HuH-7 (cell line): ENCODE data around the gene ZBTB7C.
A peak's percentile ranks its signal among the peaks of the same experiment; 100 is the strongest.

Source experiments
- DNase-seq: peaks from one replicate; pipeline ENCODE4 v3.0.0; 2011; ENCODE audit warnings: low spot score

Gene ZBTB7C

DNA sequence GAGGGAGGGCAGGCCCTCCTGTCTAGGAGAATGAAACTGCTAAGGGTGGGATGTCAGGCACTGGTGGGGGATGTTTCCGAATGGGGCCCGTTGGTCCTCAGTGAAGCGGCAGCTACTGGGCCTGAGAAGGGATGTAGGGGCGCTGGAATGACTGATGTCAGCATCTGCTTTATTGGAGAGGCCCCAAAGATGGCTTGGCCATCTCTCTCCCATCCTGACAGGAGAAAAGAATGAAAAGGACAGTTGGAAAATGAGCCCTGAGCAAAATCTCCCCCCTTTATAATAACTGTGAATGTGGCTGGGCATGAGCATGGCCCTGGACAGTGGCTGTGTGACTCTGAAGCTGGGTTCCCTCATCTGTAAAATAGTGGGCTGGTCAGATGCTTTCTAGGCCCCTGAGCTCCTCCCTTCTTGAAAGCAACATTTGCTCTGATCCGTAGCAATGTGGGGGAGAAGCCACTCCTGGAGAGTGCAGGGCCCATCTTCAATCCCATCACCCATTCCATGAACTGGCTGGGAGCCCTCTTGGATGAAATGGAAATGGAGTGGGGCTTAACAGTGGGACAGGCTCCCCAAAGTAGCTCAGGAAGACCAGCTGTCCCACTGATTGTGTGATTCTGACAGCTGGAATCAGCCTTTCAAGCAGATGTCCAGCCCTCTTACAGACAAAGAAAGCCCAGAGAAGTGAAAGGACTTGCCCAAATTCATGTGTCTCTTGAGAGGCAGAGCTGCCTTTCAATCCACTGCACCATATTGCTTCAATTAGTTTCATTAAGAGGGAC, 246.0 kb downstream of the ZBTB7C start:
- no peak for DNase-seq

DNA sequence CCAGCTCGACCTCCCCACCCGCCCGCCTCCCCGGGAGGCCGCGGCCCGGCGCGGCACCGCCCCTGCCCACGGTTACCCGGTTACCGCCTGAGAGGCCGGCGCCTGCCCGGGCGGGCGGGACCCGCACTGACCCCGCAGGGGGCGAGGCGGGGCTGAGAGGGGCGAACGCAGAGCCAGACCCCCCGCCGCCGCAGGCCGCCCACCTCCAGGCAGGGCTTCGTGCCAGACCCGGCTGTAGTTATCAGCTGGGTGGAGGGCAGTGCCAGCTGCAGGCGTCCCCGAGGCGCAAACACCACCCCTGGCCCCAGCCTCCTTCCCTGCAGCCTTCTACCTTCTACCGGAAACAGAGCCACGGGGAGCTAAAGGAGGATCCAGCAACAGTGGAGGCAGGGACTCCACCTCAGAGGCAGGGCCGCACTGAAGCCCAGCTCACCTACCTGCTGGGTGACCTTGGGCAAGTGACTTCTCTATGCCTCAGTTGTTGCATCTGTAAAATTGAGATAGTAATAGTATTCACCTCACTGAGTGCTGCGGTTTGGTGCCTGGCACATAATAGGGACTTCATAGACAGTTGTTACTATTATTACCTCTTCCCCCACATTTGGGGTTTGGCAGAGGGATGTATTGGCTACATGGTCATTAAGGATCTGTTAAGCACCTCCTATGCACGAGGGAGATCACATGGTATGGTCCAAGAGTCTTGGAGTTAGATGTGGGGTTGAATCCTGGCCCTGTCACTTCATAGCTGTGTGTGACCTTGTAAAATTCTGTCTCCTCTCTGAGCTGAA, 247.1 kb downstream of the ZBTB7C start:
- peak; percentile 34 for DNase-seq

DNA sequence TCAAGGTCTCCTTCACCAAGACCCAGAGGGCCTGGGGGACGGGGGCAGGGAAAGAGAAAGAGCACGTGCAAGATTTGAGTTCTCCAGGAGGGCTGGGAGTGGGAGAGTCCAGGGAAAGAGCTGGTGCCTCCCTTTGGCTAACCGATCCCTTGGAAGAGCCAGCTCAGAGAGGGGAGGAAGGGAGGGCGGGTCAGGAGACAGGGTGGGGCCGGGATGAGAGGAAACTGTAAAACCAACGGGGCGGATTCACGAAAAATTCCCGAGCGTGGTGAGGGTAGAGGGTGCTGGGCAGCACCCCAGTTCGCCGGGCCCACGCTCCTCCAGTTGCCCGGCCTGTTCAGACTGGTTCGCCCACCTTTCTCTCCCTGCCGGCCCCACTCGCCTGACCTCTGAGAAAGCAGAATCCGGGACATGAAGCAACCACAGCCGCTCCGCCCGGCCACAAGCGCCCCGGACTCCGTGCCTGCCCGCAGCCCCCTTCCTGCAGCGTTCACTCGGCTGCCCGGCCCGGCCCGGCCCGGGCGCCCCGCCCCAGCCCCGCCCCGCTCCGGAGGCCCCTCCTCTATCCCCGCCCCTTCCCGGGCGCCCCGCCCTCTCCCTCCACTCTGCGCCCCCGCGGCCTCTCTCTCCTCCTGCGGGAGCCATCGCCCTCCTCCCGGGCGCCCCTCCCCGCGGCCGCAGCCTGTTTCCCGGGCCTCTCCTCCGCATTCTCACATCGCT, 247.8 kb downstream of the ZBTB7C start:
- peak; percentile 56 for DNase-seq

DNA sequence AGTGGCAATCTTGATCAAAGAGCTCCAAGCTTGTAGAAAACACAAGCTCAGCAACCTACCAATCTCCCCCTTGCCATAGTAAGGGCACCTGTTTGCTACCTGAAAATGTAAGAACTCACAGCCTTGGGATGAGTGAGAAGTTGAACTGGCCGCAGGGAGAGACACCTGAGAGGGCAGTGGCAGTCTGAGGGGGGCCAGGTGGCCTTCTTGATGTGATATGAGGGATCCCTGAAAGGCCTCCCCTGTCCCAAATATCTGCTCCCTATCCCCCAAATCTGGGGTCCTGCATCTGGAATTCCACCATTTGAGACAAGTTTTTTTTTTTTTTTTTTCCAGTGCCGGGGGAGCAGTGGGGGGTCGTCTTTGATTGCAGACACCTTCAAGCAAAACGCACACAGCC, 248.6 kb downstream of the ZBTB7C start:
- DNase-seq: no peak

- no peak for DNase-seq
These were observed 249.4 kb downstream of the ZBTB7C start for GRCh38 chr18:48159816-48160215.

DNA sequence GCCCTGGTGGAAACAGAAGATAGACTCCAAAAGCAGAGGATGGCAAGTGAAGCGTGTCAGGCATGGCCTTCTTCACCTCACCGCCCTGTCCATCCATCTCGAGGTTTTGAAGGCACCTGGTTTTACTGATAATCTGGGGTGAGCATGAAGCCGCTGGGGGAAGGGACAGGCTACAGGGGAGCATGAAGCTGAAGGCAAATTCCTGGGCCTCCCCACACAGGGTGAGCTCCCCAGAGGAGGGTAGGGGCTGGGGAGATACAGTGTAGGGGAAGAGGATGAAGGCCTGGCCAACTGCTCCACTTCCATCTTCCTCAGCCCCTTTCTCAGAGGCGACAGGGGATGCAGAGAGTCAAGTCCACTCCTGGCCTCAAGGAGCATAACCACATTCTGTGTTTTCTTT, 250.5 kb downstream of the ZBTB7C start:
- DNase-seq: no peak

- DNase-seq: no peak
These were observed 251.2 kb downstream of the ZBTB7C start for GRCh38 chr18:48157956-48158355.

DNA sequence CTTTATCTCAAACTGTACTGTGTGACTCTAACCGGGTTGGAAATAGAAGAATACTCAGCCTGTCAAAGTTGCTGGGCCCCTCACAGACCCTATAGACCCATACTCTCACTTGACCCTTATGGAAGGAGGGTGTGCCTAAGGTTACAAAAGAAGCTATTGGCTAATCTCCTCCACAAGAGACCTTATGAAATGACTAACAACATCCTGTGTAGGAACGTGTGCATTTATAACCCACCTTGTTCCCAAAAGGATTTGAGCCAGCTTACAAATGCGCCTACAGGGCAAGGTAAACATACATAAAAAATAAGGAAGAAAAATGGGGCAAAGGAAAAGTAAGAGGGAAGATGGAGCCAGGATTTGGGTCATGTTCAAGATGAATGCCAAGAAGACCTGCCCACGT, 253.3 kb downstream of the ZBTB7C start:
- DNase-seq: no peak

- DNase-seq: no peak
These were observed 254.4 kb downstream of the ZBTB7C start for GRCh38 chr18:48154828-48155227.

- DNase-seq: no peak
These were observed 255.3 kb downstream of the ZBTB7C start for GRCh38 chr18:48153613-48154481.

DNA sequence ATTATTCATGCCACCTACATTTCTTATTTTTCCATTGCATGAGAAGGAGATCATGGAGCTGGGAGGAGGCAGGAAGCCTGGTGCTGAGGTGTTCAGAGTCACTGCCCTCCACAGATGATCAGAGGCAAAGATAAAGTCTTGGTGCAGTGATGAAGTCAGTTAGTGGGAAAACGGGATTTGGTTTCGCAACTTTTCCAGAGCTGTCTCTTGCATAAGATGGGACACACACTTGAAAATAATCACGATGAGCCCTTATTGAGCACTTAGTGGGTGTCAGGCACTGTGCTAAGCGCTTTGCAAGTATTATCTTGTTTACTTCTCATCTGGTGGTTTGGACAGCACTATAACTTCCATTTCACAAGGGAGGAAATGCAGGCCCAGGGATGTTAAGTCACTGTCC, 256.6 kb downstream of the ZBTB7C start:
- DNase-seq: no peak

- DNase-seq: no peak
These were observed 257.6 kb downstream of the ZBTB7C start for GRCh38 chr18:48151421-48152065.

DNA sequence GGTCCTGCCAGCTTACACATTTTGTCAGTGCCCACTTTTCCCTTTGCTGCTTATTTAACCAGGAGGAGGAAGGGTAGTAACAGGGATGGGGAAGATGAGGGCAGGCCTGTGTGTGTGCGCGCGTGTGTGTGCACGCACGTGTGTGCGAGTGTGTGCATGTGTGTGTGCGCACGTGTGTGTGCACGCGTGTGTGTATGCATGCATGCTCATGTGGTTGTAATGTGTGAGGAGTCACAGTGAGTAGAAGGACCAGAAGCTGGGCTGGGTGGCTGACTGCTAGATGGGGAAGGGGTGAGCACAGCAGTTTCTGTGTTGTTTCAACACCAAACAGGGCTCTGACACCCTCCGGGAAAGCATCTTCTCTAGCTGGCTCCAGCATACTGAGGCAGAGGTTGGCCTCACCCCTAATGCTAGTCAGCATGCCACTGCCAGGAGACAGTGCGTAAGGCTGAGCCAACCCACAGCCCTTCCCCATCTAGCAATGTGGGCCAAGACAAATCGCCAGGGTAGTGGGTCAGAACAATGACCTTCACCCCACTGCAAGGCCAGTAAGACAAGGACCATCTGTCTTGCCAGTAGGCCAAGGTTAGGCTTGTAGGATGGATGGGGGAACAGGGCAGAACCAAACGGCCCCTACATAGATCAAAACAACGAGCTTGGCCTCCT, 260.0 kb downstream of the ZBTB7C start:
- no peak for DNase-seq

- DNase-seq: no peak
These were observed 266.2 kb downstream of the ZBTB7C start for GRCh38 chr18:48142994-48143393.

- no peak for DNase-seq
These were observed 266.8 kb downstream of the ZBTB7C start for GRCh38 chr18:48142353-48142752.

DNA sequence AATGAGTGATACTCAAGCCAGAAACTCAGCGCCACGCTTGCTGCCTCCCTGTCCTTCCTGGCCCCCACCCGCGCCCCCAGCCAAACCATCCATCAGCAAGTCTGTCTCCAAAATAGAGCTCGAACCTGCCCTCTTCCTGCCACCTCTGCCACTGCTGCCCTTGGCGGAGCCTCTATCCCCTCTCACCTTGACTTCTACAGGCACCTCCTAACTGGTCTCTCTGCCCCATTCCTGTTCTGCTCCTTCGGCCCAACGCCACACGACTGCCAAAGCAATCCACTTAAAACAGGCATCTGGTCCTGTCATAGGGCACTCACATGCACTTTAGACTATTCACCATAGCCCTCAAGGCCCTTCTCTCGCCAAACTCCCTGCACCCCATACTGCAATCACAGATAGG, 268.5 kb downstream of the ZBTB7C start:
- DNase-seq: no peak

DNA sequence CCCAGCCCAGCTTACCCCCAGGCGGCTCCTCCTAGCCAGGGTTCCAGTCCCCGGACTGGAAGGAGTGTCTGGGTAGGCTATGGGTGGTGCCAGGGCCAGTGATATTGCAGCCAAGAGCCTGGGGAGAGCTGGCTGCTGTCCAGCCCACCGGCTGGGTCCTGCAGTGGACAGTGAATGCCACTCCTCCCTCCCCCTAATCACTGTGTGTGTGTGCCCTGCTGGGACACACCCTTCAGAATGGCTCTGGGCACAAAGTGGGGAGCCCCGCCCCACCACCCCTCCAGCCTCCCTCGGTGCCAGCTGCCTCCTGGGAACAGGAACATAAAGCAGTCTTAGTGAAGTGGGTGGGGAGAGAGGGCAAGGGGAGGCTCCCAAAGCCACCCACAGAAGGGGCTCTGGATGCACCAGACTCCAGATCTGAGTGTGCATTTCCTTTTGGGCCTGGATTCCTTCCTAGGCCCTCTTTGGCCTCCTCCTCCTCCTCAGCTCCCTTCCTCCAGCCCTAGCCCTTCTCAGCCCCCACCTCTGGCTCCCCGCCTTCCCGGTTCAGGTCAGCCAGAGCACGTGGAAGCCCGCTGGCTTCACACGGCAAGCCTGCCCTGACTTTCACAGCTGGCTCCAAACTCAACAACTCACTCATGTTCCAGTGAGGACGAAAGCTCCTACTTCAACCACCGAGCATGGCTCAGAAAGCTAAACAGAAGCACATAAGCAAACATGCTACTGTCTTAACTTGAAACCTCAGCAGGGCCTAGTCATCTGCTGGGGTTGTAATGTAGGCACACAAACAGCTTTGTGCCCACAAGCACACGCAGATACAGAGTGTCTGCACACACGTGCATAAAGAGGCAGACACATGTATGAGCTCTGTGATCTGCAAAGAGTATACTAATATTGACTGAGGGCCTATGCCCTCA, 269.5 kb downstream of the ZBTB7C start:
- no peak for DNase-seq

GRCh38 chr18:48138660-48139430, 270.3 kb downstream of the ZBTB7C start:
- no peak for DNase-seq

- no peak for DNase-seq
These were observed 271.0 kb downstream of the ZBTB7C start for GRCh38 chr18:48138210-48138609.
